ENCODE data around the gene MRTO4.

GRCh38 chr1:19219451-19219850 lies 32.2 kb upstream of the MRTO4 start:
- TF ChIP-seq SMC3 (IDR thresholded peaks at IDR 0.05; ENCODE audit: borderline replicate concordance, low read length) = no peak
- TF ChIP-seq ZNF622 (IDR thresholded peaks at IDR 0.05) = no peak
- no peak for TF ChIP-seq EP300 (IDR thresholded peaks at IDR 0.05; ENCODE audit: borderline replicate concordance in 1 of 2, control insufficient read depth in 1 of 2, low read depth in 2 of 2, low read length in 2 of 2)
- TF ChIP-seq POLR2AphosphoS5 (IDR thresholded peaks at IDR 0.05; ENCODE audit: low read length) = no peak
- TF ChIP-seq CREM (IDR thresholded peaks at IDR 0.05; ENCODE audit: low read depth) = no peak

Data from GM12878 (cell line).